NCI-H345 treated with DMSO at 0.1 percent for 48 hours (cell line): ENCODE results near the gene PAK1.
"Not testable (repeated sequence)": the region's sequence is repeated elsewhere in the genome, so short reads cannot be mapped to it uniquely, and the experiment has no call there.

Experiments used
- DNase-seq: peaks from one replicate; lab custom pipeline; 2025; ENCODE audit not compliant: unreplicated experiment; lab: John Stamatoyannopoulos, UW

The PAK1 gene

DNA sequence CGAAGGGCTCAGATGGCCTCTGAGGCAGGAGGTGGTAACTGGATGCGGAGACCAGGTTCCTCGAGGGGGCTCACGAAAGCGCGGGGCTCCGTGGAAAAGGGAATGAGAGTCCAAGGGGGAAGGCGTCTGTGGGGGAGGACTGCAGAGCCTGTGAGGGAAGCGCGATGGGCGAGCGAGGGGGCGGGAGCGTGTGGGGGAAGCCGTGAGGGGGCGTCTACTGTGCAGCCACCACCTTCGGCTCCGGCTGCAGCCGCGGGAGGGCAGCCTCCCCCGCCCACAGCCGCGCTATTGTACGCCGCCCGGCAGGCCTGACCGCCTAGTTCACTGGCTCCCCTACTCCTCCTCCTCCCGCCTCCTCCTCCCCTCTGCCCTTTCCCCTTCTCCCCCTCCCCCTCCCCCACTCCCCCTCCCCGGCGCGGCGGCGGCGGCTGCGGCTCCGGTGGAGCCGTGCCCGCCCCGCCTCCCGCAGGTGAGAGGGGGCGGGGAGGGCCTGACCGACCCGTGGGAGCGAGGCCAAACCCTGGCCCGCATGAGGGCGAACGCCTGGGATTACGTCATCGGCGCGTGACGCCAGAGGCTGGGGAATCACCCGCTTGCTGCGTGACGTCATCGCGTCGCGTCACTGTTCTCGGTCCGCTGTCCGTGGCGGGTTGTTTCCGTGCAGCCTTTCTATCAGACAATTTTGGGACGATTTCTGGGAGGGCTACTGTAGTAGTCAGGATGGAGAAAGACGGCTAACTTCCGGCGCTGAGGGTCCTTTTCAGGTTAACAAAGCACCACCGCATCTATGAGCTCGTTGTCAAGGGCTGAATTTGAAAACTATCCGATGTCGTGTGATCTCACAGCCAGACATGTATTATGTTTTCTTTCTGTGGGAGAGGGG, at the start of gene PAK1:
TSS of gene PAK1 (minus strand) at position 294 of the 883 bp plus-strand sequence. CDS start 81,574 bp downstream, outside the sequence.
- peak; percentile 68 for DNase-seq

DNA sequence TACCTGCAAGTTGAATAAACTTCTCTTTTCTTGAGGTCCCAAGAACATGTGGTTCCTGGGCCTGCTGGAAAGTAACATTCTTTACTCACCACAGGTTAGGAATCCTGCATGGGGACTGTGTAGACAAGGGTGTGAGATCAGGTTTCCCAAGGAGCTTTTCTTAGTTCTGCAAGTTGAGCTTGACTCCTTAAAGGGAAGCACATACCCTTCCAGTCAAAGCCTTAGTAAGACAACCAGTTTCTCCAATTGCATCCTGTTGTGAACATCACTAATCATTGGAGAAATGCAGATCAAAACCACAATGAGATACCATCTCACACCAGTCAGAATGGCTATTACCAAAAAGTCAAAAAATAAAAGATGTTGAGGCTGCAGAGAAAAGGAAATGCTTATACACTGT, 48.3 kb upstream of the PAK1 start:
- DNase-seq: no peak

DNA sequence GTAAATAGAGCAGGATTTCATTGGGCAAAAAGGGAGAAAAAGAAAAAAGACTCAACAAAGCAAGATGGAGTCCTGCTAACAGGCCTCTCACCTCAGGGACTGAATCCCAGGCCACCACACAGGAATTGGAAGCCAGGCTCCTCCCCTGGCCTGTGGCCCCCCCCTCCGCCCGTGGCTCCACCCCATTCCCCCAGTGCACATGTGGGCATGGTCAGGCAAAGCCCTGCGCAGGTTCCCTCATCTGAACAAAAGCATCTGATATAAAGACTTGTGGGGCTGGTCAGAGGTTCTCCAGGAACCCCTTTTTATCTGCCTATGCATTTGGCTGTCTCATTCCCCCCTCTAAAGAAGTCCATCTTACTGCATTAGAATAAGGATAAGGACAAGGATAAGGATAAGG, 46.0 kb upstream of the PAK1 start:
- DNase-seq: no peak

DNA sequence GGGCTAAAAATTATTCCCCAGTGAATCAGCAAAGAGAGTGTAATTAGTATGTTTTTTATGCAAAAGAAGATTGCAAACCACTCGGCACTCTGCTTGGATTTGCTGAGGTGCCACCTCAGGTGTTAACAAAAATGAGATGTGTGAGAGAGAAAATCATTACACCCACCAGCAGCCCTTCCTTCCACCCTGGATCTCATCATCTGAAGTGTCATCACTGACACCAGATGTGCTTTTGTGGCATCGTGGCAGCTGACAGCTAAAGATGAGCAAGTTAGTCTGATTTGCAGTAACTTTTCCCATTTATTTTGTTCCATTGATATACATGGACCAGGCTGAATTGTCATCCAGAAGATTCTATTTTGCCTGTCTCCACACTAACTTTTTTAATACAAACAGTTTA, 44.6 kb upstream of the PAK1 start:
- DNase-seq: no peak

DNA sequence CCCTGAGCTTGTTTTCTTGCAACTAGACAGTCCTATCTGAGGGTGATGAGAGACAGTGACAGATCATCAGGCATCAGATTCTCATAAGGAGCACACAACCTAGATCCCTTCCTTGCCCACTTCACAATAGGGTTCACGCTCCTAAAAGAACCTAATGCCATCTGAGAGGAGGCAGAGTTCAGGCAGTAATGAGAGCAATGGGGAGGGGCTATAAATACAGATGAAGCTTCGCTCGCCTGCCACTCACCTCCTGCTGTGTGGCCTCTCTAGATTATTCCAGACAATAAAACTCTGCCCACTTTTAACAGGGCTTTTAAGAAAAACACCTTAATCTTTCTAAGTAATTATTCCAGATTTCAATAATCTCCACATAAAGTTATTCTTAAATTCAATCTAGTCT, 43.9 kb upstream of the PAK1 start:
- no peak for DNase-seq

DNA sequence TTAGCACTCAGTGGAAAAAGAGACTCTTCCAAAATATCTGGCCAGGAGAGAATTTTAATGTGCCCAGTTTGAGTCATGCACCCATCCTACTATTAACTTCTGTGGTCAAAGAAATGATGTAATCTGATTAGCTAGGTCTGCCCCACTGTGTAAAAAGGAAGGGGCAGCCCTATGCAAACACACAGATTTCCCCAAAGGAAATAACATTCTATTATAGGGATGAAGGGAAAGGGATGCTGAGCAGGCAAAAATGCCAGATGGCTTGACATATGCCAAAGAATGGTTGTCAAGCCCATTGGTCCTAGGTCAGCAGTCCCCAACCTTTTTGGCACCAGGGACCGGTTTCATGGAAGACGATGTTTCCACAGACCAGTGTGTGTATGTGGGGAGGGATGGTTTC, 43.3 kb upstream of the PAK1 start:
- no peak for DNase-seq

DNA sequence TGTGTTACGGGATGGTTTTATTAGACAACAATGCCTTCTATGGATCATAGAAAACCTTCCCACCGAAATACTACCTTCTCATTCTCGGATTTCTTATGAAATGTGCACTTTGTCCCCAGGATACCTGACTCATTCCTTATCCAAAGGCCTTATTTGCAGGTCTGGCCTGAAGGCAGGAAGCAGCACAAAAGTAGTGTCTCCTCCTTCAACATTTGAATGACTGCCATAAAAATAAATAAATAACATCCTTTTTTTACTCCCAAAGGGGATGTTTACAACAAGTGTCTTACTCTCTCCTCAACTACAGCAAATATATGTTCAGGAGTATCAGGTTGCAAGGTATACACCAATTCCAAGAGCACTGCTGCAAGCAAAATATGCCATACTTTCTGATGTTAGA, 41.6 kb upstream of the PAK1 start:
- DNase-seq: no peak

DNA sequence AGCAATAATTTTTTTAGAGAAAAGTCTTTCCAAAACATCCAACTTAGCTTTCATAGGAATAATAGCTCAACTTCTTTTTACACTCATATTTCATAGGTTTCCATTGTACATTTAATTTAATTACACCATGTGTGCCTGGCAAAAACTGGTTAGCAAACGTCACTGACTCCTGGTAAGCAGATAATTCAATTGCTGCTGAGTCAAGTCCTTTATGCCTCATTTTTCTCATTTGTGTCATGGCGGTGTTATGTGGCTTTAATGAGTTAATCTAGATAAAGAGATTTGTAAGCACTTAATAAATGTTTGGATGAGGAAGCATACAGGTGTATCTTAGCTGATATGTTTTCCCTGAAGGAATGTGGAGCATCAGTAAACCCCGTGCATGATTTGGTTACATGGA, 41.2 kb upstream of the PAK1 start:
- no peak for DNase-seq

DNA sequence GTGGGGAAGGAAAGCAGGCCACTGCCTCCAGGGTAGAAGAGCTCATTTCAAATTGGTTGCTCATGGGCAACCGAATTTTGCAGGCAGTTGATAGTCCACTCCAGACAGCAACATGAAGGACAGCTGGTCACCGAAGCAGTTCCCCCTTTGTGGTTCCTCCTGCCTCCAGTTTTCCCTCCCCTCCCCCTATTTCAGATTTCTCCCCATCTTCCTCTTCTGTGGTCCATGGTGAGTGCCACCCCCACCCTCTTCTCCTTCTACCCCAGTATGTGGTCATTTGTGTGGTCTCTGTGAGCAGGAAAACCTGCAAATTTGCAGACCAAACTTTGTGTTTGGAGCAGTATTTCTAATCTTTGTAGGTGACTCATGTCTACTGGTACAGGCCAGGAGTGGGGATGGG, 38.2 kb upstream of the PAK1 start:
- no peak for DNase-seq

DNA sequence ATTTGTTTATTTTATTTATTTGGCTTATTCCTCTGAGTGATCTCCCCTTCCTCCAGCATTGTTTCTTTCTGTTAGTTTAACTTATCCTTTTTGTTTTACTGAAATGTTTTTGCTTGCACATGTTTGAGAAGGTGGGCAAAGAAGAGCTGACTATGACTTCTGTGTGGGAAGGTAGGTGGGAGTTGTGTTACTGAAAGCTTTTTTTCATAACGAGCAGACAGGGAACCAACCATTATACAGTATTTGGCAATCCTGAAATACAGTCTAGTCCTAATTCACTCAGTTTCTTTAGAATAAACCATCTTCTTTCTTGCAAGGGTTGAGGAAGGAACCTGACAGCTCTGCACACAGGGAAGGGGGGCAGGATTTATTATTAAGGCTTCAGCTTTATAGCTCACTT, 37.0 kb upstream of the PAK1 start:
- no peak for DNase-seq

DNA sequence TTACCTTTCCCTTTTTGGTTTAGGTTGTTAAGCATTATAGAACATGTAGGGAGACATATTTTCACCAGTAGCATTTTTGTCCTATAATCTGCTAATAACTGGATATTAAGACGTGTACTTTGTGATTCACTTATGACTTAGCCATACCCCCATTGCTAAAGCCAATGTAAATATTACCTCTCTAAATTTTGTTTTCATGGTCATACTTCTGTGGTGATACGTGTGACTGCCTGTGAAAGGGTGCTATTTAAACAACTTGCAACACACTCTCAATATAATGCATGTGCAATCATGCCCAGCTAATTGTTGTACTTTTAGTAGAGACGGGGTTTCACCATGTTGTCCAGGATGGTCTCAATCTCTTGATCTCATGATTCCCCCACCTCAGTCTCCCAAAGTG, 36.2 kb upstream of the PAK1 start:
- DNase-seq: no peak

DNA sequence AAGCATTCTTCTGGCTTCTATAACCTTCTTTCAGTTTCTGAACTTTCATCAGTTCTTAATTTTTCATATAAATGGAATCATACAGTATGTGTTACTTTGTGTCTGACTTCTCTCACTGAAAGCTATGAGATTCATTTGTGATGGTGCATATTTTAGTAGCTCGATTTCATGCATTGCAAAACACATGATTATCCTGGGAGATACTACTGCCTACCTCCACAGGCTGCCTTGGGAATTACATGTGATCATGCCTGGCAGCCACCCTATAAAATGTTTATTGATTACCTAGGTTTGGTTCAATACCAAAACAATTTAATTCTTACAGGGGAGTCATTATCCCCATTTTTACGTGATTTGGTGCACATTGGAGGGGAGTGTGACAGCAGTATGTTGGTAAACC, 34.1 kb upstream of the PAK1 start:
- no peak for DNase-seq

DNA sequence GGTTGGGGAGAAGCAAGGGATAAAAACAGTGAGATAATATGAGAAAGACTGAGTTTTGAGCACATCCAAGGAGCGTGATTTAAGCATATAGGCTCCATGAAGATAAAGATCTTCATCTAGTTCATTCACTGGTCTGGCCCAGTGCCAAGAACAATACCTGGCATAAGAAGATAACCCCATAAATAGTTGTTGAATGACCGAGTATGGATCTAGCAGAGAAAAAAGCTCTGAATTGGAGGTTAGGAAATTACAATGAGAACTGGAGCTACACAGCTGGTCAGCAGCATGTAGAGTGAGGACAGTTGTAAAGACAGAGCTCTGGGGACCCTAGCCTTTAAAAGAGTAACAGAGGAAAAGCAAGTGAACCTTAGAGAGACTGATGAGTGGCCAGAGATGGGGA, 33.0 kb upstream of the PAK1 start:
- DNase-seq: peak; percentile 2

DNA sequence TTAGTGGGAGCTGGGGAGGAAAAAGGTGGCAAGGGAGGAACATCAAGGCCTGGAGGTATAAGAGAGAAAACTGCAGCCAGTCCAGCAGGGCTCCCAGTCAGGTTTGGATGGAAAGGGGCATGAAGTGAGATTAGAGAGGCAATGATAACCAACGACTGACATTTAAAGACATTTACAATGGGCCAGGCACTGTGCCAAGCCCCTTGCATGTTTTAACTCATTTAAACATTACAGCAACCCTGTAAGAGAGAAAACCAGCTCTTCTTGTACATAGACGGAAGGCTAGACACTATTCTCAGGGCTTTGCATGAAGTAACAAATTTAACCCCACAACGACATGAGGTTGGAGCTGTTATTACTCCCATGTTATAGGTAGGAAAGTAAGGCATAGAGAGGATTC, 32.1 kb upstream of the PAK1 start:
- DNase-seq: no peak

DNA sequence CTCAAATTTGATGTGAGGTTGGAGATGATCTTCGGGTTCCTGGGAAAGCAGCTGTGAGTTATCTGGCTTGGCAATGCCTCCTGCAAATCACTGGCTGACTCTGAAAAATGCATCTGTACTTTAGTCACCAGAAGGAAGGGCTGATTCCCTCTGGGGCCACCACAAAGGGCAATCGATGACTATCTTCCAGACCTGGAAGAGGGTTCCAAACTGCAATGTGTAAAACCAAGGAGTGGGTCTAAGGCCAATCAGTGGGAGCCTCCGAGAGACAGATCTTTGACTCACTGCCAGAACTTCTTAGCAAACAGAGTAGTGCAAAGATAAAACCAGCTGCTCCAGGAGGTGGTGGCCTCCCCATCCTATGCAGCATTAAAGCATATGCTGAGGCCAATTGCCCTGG, 29.1 kb upstream of the PAK1 start:
- DNase-seq: no peak

DNA sequence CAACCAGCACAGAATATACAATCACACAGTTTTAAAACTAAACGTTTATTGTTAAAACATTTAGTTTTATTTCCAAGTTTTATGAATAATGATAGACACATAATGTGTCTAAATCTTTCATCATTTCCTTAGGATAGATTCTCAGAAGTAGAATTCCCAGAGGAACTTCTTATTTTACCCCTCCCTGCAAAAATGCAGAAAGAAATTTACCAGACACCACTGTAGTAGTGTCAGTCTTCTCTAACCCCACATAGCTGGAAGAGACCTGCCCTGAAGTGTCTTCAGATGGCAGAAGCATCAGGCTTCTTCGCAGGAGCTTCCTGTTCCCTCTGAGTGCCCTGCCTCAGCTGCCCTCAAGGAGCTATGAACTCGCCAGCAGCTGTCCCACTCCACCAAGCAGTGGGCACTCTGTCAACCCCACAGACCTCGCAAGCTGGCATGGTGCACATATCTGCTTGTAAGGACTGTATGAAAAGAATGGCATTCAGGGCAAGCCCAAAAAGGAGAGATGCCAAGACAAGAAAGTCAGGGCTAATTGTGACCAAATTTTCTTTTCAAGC, 28.5 kb upstream of the PAK1 start:
- DNase-seq: no peak

DNA sequence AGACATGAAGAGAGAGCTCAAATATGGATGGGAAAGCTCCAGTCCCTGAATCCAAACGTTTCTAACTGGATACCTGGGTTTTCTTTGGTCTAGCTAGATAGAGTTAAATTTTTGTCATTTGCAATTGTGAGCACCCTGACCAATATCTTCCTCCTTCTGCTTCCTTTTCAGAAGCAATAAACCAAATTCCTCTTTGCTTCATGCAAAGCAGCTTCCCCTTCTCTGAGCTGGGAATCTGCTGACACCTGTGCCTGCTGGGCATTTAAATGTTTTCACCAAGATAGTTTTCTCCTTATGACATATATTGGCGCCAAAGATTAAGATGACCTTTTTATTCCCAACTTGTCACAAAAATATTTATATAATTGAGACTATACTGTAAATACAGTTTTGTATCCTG, 27.9 kb upstream of the PAK1 start:
- no peak for DNase-seq

DNA sequence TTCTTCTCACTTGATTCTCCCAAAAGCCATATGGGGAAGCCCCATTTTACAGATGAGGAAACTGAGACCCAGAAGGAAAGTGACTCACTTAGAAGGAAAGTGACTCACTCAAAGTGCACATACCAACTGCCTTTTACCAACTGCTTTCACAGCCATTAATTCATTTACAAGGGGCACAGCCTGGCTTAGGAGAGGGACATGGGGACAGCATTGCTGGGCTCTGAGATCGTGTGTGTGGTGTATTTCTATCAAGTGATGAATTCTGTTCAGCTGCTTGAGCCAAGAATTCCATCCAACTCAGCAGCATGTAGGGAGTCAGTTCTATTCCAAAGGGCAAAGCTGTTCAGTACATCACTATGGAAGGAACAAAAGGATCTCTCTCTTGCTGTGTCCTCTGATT, 23.5 kb upstream of the PAK1 start:
- no peak for DNase-seq

DNA sequence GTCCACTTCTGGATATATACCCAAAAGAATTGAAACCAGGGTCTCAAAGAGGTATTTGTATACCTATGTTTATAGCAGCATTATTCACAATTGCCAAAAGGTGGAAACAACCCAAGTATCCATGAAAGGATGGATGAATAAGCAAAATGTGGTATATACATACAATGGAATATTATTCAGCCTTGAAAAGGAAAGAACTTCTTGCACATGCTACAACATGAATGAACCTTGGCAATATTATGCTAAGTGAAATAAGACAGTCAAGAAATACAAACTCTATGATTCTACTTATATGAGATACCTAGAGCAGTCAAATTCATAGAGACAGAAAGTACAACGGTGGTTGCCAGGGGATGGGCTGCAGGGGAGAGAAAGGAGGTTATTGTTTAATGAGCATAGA, 21.6 kb upstream of the PAK1 start:
- no peak for DNase-seq

DNA sequence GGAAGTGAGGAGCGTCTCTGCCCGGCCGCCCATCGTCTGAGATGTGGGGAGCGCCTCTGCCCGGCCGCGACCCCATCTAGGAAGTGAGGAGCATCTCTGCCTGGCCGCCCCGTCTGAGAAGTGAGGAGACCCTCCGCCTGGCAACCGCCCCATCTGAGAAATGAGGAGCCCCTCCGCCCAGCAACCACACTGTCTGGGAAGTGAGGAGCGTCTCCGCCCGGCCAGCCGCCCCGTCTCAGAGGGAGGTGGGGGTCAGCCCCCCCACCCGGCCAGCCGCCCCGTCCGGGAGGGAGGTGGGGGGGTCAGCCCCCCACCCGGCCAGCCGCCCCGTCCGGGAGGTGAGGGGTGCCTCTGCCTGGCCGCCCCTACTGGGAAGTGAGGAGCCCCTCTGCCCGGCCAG, 16.1 kb upstream of the PAK1 start:
- DNase-seq: not testable (repeated sequence)

DNA sequence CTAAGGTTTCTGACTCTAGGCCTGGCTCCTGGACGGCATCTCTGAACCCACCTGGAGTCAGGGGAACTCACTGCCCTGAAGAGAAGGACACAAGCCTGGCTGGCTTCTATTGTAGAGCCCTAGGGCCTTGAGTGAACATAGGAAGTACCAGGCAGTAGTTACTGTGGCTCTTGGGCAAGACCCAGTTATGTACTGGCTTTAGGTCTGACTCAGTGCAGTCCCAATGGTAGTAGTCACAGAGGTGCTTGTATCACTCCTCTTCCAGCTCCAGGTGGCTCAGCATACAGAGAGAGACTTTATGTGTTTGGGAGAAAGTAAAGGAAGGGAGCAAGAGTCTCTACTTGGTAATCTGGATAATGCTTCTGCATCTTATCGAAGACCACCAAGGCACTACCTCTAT, 13.9 kb upstream of the PAK1 start:
- no peak for DNase-seq

DNA sequence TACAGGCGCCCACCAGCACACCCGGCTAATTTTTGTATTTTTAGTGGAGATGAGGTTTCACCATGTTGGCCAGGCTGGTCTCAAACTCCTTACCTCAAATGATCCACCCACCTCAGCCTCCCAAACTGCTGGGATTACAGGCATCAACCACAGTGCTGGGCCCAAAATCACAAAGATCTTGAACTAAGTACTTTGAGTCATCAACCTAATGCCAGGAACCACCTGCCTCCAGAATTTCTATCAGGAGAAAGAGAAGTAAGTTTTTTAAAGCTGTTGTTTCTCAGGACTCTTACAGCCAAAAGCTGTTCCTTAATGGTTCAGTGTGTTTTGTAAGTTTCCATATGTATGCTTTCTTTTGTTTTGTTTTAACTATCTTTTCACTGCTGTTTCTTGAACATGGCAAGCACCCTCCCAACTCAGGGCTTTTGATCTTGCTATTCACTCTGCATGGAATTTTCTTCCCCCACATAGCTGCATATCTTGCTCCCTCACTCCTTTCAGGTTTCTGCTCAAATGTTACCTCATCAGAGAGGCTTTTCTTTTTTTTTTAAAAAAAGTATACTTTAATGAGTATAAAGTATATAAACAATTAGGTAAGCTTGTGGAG, 6.0 kb upstream of the PAK1 start:
- DNase-seq: no peak
